ENCODE data around the gene USP10. TPM values are rescaled to one million over a fixed set of nuclear protein-coding genes. Genes with fewer than 3 reads are reported as not detected.

USP10 gene
- total and polyA plus RNA-seq, 2 donors = 31.7 to 44.7 TPM

- H3K27ac ChIP-seq (ENCODE audit: low read depth in 1 of 2, low read length in 1 of 2) = no peak overlapping the region
These were observed 4.5 kb downstream of the USP10 start for GRCh38 chr16:84704253-84704652.

GRCh38 chr16:84706856-84707255, 7.1 kb downstream of the USP10 start:
- Histone ChIP-seq H3K36me3 (ENCODE audit: control insufficient read depth in 2 of 2, insufficient read depth in 2 of 2, low read length in 1 of 2) (peaks cover 0 to 3% of the 10 kb centered on the region in 2 donors), H3K27me3 (ENCODE audit: control insufficient read depth in 2 of 2, insufficient read depth in 1 of 2, low read length in 1 of 2) (no peaks in the 10 kb centered on the region), H3K4me3 (ENCODE audit: low read length in 2 of 2) (no peak overlapping the region), H3K4me1 (ENCODE audit: control insufficient read depth in 2 of 2, insufficient read depth in 2 of 2, low read length in 2 of 2) (no peaks in the 10 kb centered on the region), H3K27ac (ENCODE audit: low read depth in 1 of 2, low read length in 1 of 2) (no peak overlapping the region), H3K9me3 (ENCODE audit: control insufficient read depth in 2 of 2, insufficient read depth in 1 of 2, low read length in 1 of 2) (no peaks in the 10 kb centered on the region)
- 98% methylated on average over 1 of the region's 1 CpG for WGBS
- DNase-seq (ENCODE audit: low read depth in 6 of 9, low spot score in 9 of 9) = no peak

More at GRCh38 chr16:84704253-84704652, 4.5 kb downstream of the USP10 start:
- Histone ChIP-seq H3K4me1 (ENCODE audit: control insufficient read depth in 2 of 2, insufficient read depth in 2 of 2, low read length in 2 of 2) (peaks cover 2% of the 10 kb centered on the region in 2 donors), H3K27me3 (ENCODE audit: control insufficient read depth in 2 of 2, insufficient read depth in 1 of 2, low read length in 1 of 2) (no peaks in the 10 kb centered on the region), H3K4me3 (ENCODE audit: low read length in 2 of 2) (no peak overlapping the region), H3K9me3 (ENCODE audit: control insufficient read depth in 2 of 2, insufficient read depth in 1 of 2, low read length in 1 of 2) (no peaks in the 10 kb centered on the region), H3K36me3 (ENCODE audit: control insufficient read depth in 2 of 2, insufficient read depth in 2 of 2, low read length in 1 of 2) (peaks cover 0 to 3% of the 10 kb centered on the region in 2 donors)
- DNase-seq (ENCODE audit: low read depth in 6 of 9, low spot score in 9 of 9) = no peak
- 92% methylated on average over 2 of the region's 2 CpGs for WGBS

- H3K27ac ChIP-seq (ENCODE audit: low read depth in 1 of 2, low read length in 1 of 2) = no peak overlapping the region
- 89% methylated on average over 10 of the region's 10 CpGs for WGBS
- H3K4me1 ChIP-seq (ENCODE audit: control insufficient read depth in 2 of 2, insufficient read depth in 2 of 2, low read length in 2 of 2) = peaks cover 6 to 7% of the 10 kb centered on the region in 2 donors
- H3K9me3 ChIP-seq (ENCODE audit: control insufficient read depth in 2 of 2, insufficient read depth in 1 of 2, low read length in 1 of 2) = no peaks in the 10 kb centered on the region
- no peak overlapping the region for H3K4me3 ChIP-seq (ENCODE audit: low read length in 2 of 2)
- H3K36me3 ChIP-seq (ENCODE audit: control insufficient read depth in 2 of 2, insufficient read depth in 2 of 2, low read length in 1 of 2) = peaks cover 0 to 6% of the 10 kb centered on the region in 2 donors
- H3K27me3 ChIP-seq (ENCODE audit: control insufficient read depth in 2 of 2, insufficient read depth in 1 of 2, low read length in 1 of 2) = no peaks in the 10 kb centered on the region
- DNase-seq (ENCODE audit: low read depth in 6 of 9, low spot score in 9 of 9) = no peak
These were observed 9.8 kb downstream of the USP10 start for GRCh38 chr16:84709609-84710008.

- WGBS = 95% methylated on average over 11 of the region's 11 CpGs
- no peaks in the 10 kb centered on the region for H3K9me3 ChIP-seq (ENCODE audit: control insufficient read depth in 2 of 2, insufficient read depth in 1 of 2, low read length in 1 of 2)
- no peak for DNase-seq (ENCODE audit: low read depth in 6 of 9, low spot score in 9 of 9)
- peaks cover 6 to 7% of the 10 kb centered on the region in 2 donors for H3K4me1 ChIP-seq (ENCODE audit: control insufficient read depth in 2 of 2, insufficient read depth in 2 of 2, low read length in 2 of 2)
- no peaks in the 10 kb centered on the region for H3K27me3 ChIP-seq (ENCODE audit: control insufficient read depth in 2 of 2, insufficient read depth in 1 of 2, low read length in 1 of 2)
- H3K36me3 ChIP-seq (ENCODE audit: control insufficient read depth in 2 of 2, insufficient read depth in 2 of 2, low read length in 1 of 2) = peaks cover 0 to 4% of the 10 kb centered on the region in 2 donors
- H3K27ac ChIP-seq (ENCODE audit: low read depth in 1 of 2, low read length in 1 of 2) = no peak overlapping the region
- no peak overlapping the region for H3K4me3 ChIP-seq (ENCODE audit: low read length in 2 of 2)
These were observed 10.9 kb downstream of the USP10 start for GRCh38 chr16:84710686-84711085.

- DNase-seq (ENCODE audit: low read depth in 6 of 9, low spot score in 9 of 9) = no peak
- no peak overlapping the region for H3K27ac ChIP-seq (ENCODE audit: low read depth in 1 of 2, low read length in 1 of 2)
- H3K27me3 ChIP-seq (ENCODE audit: control insufficient read depth in 2 of 2, insufficient read depth in 1 of 2, low read length in 1 of 2) = no peaks in the 10 kb centered on the region
- no peaks in the 10 kb centered on the region for H3K9me3 ChIP-seq (ENCODE audit: control insufficient read depth in 2 of 2, insufficient read depth in 1 of 2, low read length in 1 of 2)
- H3K4me3 ChIP-seq (ENCODE audit: low read length in 2 of 2) = no peak overlapping the region
- peaks cover 6 to 7% of the 10 kb centered on the region in 2 donors for H3K4me1 ChIP-seq (ENCODE audit: control insufficient read depth in 2 of 2, insufficient read depth in 2 of 2, low read length in 2 of 2)
- 97% methylated on average over 8 of the region's 8 CpGs for WGBS
- H3K36me3 ChIP-seq (ENCODE audit: control insufficient read depth in 2 of 2, insufficient read depth in 2 of 2, low read length in 1 of 2) = peaks cover 4 to 17% of the 10 kb centered on the region in 2 donors
These were observed 12.4 kb downstream of the USP10 start for GRCh38 chr16:84712138-84712671.

GRCh38 chr16:84712801-84713775, 13.3 kb downstream of the USP10 start:
- no peaks in the 10 kb centered on the region for H3K27me3 ChIP-seq (ENCODE audit: control insufficient read depth in 2 of 2, insufficient read depth in 1 of 2, low read length in 1 of 2)
- WGBS = 97% methylated on average over 13 of the region's 13 CpGs
- H3K27ac ChIP-seq (ENCODE audit: low read depth in 1 of 2, low read length in 1 of 2) = no peak overlapping the region
- no peaks in the 10 kb centered on the region for H3K9me3 ChIP-seq (ENCODE audit: control insufficient read depth in 2 of 2, insufficient read depth in 1 of 2, low read length in 1 of 2)
- no peak overlapping the region for H3K4me3 ChIP-seq (ENCODE audit: low read length in 2 of 2)
- DNase-seq (ENCODE audit: low read depth in 6 of 9, low spot score in 9 of 9) = no peak
- peaks cover 4 to 17% of the 10 kb centered on the region in 2 donors for H3K36me3 ChIP-seq (ENCODE audit: control insufficient read depth in 2 of 2, insufficient read depth in 2 of 2, low read length in 1 of 2)
- H3K4me1 ChIP-seq (ENCODE audit: control insufficient read depth in 2 of 2, insufficient read depth in 2 of 2, low read length in 2 of 2) = peaks cover 6 to 7% of the 10 kb centered on the region in 2 donors

GRCh38 chr16:84714028-84714427, 14.2 kb downstream of the USP10 start:
- H3K27ac ChIP-seq (ENCODE audit: low read depth in 1 of 2, low read length in 1 of 2) = no peak overlapping the region
- no peak overlapping the region for H3K4me3 ChIP-seq (ENCODE audit: low read length in 2 of 2)
- no peak for DNase-seq (ENCODE audit: low read depth in 6 of 9, low spot score in 9 of 9)
- no peaks in the 10 kb centered on the region for H3K27me3 ChIP-seq (ENCODE audit: control insufficient read depth in 2 of 2, insufficient read depth in 1 of 2, low read length in 1 of 2)
- H3K9me3 ChIP-seq (ENCODE audit: control insufficient read depth in 2 of 2, insufficient read depth in 1 of 2, low read length in 1 of 2) = no peaks in the 10 kb centered on the region
- H3K4me1 ChIP-seq (ENCODE audit: control insufficient read depth in 2 of 2, insufficient read depth in 2 of 2, low read length in 2 of 2) = peaks cover 6 to 7% of the 10 kb centered on the region in 2 donors
- H3K36me3 ChIP-seq (ENCODE audit: control insufficient read depth in 2 of 2, insufficient read depth in 2 of 2, low read length in 1 of 2) = peaks cover 4 to 17% of the 10 kb centered on the region in 2 donors
- WGBS = 47% methylated on average over 6 of the region's 6 CpGs

GRCh38 chr16:84715424-84715823, 15.6 kb downstream of the USP10 start:
- Histone ChIP-seq H3K9me3 (ENCODE audit: control insufficient read depth in 2 of 2, insufficient read depth in 1 of 2, low read length in 1 of 2) (no peaks in the 10 kb centered on the region), H3K27ac (ENCODE audit: low read depth in 1 of 2, low read length in 1 of 2) (no peak overlapping the region), H3K4me3 (ENCODE audit: low read length in 2 of 2) (no peak overlapping the region), H3K4me1 (ENCODE audit: control insufficient read depth in 2 of 2, insufficient read depth in 2 of 2, low read length in 2 of 2) (peaks cover 6 to 7% of the 10 kb centered on the region in 2 donors), H3K36me3 (ENCODE audit: control insufficient read depth in 2 of 2, insufficient read depth in 2 of 2, low read length in 1 of 2) (peaks cover 4 to 20% of the 10 kb centered on the region in 2 donors), H3K27me3 (ENCODE audit: control insufficient read depth in 2 of 2, insufficient read depth in 1 of 2, low read length in 1 of 2) (no peaks in the 10 kb centered on the region)
- 91% methylated on average over 3 of the region's 3 CpGs for WGBS
- DNase-seq (ENCODE audit: low read depth in 6 of 9, low spot score in 9 of 9) = no peak

GRCh38 chr16:84715854-84716253, 16.1 kb downstream of the USP10 start:
- 95% methylated on average over 7 of the region's 7 CpGs for whole genome bisulfite sequencing
- no peak for DNase-seq (ENCODE audit: low read depth in 6 of 9, low spot score in 9 of 9)

More at GRCh38 chr16:84715854-84716253, 16.1 kb downstream of the USP10 start:
- peaks cover 4 to 20% of the 10 kb centered on the region in 2 donors for H3K36me3 ChIP-seq (ENCODE audit: control insufficient read depth in 2 of 2, insufficient read depth in 2 of 2, low read length in 1 of 2)
- H3K27ac ChIP-seq (ENCODE audit: low read depth in 1 of 2, low read length in 1 of 2) = no peak overlapping the region
- H3K4me1 ChIP-seq (ENCODE audit: control insufficient read depth in 2 of 2, insufficient read depth in 2 of 2, low read length in 2 of 2) = peaks cover 6 to 7% of the 10 kb centered on the region in 2 donors
- no peak overlapping the region for H3K4me3 ChIP-seq (ENCODE audit: low read length in 2 of 2)
- H3K9me3 ChIP-seq (ENCODE audit: control insufficient read depth in 2 of 2, insufficient read depth in 1 of 2, low read length in 1 of 2) = no peaks in the 10 kb centered on the region
- no peaks in the 10 kb centered on the region for H3K27me3 ChIP-seq (ENCODE audit: control insufficient read depth in 2 of 2, insufficient read depth in 1 of 2, low read length in 1 of 2)
